ENCODE results near the gene PFKFB1.

Gene PFKFB1

GRCh38 chrX:54994099-54994498, at the start of gene PFKFB1:
TSS of gene PFKFB1 (minus strand) at chrX:54994188. CDS start at chrX:54994007, 181 bp downstream.
- DNase-seq: no peak

GRCh38 chrX:55041514-55041913, 47.5 kb upstream of the PFKFB1 start:
- no peak for DNase-seq

DNA sequence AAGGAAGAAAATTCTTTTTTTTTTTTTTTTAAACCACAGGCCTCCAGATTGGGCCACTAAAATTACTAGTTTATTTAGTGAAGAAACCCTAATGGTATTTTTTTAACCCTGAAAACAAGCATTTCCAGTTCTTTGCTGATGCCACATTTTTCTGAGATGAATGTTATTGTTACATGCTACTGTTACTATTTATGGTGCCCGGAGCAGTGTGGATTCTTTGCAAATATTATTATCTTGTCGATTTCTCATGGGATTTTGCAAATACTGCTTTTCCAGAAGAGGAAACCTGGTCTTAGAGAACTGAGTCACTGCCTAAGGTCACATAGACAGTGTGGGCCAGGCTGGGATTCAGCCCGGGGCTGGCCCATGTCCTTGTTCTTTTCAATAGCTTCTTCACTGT, 45.5 kb upstream of the PFKFB1 start:
- no peak for DNase-seq

GRCh38 chrX:55033429-55033828, 39.4 kb upstream of the PFKFB1 start:
- no peak for DNase-seq

GRCh38 chrX:55030271-55031205, 36.5 kb upstream of the PFKFB1 start, which contains the start of gene ALAS2:
TSS of gene ALAS2 (minus strand) at chrX:55030977. CDS start at chrX:55026000, 4,977 bp downstream.
- DNase-seq: no peak

- DNase-seq: no peak
Measured at GRCh38 chrX:55029291-55029690, 35.3 kb upstream of the PFKFB1 start.

DNA sequence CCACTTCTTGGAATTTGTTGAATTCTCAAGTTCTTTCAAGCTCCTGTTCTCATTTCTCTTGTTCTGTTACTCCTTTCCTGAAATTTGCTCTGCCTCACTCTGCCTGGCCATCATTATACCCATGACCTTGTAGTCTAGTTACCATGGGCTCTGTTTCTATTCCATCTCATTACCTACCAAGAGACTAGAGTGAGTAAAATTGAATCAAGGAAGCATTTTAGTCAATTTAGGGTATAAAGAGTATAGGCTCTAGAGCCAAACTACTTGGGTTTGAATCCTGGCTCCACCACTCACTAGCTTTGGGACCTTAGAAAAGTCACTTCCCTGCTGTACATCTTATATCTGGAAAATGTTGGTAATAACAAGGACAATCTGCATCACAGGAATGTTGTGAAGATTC, 34.6 kb upstream of the PFKFB1 start:
- DNase-seq: no peak

DNA sequence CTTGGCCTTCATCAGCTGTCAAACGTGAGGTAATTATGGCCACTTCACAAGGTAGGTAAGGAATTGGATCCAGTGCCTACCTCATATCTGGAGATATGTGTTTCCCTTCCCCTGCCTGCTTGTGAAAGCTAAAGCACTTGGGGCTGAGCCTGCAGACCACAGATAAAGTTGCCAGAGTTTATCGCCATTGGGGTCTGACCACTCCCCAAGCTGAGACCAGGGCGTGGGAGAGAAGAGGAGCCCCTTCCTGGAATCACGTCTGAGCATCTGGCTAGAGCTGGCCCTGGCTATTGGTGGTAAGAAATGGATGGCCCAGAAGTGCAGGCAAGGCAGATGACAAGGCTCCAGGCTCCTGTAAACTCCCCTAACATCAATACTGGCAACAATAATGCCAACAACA, 34.1 kb upstream of the PFKFB1 start:
- DNase-seq: no peak

DNA sequence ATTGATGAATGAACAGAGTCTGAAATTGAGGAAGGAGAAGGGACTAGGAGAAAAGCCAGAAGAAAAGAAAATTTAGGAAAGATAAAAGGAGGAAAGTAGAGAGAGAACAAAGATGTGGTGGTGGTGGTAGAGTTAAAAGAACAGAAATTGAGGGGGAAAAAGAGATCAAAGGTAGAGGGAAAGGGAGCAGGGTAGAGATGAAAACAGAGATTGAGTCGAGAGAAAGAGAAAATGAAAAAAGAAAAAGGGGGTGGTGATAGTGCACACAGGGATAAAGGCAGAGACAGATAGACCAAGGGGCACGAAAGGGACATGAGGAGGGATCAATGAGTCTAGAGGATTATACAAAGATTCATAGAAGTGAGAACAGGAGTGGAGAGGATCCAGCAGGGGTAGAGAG, 32.9 kb upstream of the PFKFB1 start:
- DNase-seq: no peak

GRCh38 chrX:55026143-55026542, 32.2 kb upstream of the PFKFB1 start:
- DNase-seq: no peak

GRCh38 chrX:55014897-55015299, 20.9 kb upstream of the PFKFB1 start:
- DNase-seq: no peak

GRCh38 chrX:55011294-55011693, 17.3 kb upstream of the PFKFB1 start:
- no peak for DNase-seq

- no peak for DNase-seq
Measured at GRCh38 chrX:55008571-55009358, 14.8 kb upstream of the PFKFB1 start.

DNA sequence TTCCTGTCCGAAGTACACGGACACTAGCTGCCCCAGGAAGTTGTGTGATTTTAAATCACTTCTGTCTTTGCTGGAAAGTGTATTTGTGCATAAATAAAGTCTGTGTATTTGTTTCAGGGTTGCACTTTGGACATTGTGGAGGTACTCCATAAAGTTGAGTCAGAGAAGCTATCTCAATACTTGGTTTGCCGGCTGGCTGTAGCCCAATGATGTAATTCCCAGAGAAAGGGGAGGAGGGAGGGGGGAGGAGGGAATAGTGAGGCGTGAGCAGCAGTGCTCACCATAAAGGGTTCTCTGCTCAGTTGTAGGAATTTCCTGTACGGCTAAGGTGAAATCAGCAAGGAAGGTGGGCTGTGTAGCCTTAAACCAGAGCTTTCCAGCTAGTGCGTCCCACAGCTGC, 13.7 kb upstream of the PFKFB1 start:
- DNase-seq: no peak

GRCh38 chrX:55006827-55007621, 13.0 kb upstream of the PFKFB1 start:
- no peak for DNase-seq

- no peak for DNase-seq
Measured at GRCh38 chrX:55005256-55005655, 11.3 kb upstream of the PFKFB1 start.

DNA sequence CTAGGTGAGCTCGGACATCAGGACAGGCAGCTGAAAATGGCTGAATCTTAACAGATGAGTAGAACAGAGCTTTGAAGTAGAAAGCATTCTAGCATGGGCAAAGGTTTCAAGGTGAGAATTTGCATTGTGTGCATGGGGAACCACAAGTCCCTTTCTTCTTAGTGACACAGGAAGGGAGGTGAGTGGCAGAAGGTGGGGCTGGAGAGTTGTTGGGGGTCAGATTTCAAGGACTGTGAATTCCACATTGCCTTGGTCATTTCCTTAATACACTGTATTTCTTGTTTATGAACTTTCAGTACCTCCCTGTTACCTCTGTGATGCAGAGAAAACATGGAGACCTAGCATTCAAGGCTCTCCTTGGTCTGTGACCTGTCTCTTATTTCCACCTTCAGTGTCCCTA, 10.2 kb upstream of the PFKFB1 start:
- no peak for DNase-seq

- peak; percentile 37 for DNase-seq
Measured at GRCh38 chrX:54999717-55000598, 6.0 kb upstream of the PFKFB1 start, which contains the start of gene APEX2. TSS of gene APEX2 (plus strand) at chrX:55000363. CDS start at chrX:55000423, 60 bp downstream.

DNA sequence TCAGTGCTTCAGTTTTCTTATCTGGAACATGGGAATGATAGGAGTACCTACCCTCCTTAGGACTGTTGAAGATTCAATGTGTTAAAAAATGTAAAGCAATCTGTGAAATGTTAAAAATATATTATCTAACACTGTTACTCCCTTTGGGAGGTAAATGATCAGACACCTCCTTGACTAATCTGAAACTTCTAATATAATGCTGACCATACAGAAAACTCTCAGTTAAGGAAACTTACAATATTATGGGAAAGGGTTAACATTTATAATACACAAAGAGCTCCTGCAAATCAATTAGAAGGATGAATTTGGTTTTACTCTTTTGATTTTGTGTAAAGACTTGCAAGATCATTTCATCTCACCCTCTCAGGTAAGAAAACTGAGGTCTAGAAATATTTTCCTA, 1.6 kb upstream of the PFKFB1 start:
- DNase-seq: no peak

DNA sequence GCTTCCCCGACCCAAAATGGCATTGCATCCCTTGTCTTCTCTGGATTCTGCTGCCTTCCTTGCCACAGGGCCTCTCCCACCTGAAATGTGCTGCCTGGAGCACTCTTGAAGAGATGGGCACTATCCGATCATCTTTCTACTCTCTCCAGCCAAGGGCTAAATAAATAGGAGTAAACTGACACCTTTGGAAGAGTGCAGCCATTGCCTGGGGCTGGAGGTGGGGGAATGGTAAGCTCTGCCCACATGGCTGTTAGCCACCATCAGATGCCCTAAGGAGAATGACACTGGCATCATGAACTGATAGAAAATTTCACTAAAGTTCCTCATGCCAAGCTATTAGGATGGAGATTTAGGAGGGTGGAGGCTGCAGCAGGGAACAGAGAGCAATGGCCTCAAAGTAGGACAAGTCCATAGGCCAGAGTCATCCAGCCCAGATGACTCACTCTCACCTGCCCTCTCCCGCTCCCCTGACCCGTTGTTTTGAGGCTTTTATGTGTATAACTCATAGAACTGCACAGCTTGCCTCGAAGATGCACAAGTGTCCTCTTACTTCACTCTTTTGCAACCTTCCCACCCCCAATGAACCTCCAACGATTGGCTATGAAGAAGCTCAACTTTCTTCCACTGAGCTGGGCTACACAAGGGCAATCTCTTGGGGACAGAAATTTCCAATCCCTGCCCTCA, 822 bp upstream of the PFKFB1 start:
- no peak for DNase-seq

GRCh38 chrX:54992911-54993622, 921 bp downstream of the PFKFB1 start:
- DNase-seq: no peak
